DMS114 treated with DMSO at 0.1 percent for 48 hours (cell line): ENCODE measurements around the gene UTP11.

Experiments
- DNase-seq: peaks from one replicate; lab custom pipeline; 2025; ENCODE audit not compliant: unreplicated experiment; lab: John Stamatoyannopoulos, UW

Gene UTP11

DNA sequence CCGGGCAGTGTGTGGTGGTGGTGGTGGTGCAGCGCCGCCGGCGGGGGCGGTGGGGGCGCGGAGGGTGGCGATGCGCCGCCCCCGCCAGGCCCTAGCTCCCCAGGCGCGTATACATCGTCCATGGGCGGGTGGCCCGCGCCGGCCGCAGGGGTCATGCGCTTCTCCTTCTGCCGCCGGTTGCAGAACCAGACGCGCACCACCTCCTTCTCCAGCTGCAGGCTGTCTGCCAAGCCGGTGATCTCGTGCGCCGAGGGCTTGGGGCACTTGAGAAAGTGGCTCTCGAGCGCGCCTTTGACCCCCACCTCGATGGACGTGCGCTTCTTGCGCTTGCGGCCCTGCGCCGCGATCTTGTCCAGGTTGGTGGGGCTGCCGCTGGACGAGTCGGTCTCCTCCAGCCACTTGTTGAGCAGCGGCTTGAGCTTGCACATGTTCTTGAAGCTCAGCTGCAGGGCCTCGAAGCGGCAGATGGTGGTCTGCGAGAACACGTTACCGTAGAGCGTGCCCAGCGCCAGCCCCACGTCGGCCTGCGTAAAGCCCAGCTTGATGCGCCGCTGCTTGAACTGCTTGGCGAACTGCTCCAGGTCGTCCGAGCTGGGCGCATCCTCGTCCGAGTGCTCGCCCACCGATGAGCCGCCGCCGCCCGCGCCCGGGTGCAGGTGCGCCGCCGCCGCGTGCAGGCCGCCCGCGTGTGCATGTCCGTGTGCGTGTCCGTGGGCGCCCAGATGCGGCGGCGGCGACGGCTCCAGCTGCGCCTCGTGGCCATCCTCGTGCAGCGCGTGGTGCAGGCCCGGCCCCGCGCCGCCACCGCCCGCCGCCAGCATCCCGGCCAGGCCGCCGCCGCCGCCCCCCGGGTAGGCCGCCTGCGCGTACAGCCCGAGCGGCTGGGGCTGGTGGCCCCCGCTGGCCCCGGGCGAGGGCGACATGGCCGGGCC, 33.1 kb downstream of the UTP11 start:
- DNase-seq, result no peak

DNA sequence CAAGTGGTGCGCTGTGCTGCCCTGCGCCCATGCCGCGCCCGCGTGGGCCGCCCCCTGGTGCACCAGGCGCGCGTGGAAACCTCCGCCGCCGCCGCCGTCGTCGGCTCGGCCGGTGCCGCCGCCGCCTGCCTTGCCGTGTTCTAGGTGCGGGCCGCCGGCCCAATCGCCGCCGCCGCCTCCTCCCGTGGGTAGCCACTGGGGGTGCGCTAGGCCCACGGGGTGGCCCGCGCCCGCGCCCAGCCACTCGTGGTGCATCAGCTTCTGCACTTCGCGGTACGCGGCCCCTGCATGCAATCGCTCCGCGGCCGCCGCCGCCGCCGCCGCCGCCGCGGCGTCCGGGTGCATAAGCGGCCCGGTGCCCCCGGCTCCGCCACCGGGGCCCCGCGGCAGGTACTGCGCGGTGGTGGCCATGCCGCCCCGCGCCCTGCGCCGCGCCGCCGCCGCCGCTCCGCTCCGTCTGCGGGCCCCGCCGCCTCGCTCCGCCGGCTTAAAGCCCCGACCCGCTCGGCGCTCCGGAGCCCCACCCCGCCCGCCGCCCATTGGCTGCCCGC, 33.9 kb downstream of the UTP11 start, which contains the start of gene POU3F1:
TSS of gene POU3F1 (minus strand) at position 461 of the 551 bp plus-strand sequence. CDS start at position 411, 50 bp downstream.
- no peak for DNase-seq

DNA sequence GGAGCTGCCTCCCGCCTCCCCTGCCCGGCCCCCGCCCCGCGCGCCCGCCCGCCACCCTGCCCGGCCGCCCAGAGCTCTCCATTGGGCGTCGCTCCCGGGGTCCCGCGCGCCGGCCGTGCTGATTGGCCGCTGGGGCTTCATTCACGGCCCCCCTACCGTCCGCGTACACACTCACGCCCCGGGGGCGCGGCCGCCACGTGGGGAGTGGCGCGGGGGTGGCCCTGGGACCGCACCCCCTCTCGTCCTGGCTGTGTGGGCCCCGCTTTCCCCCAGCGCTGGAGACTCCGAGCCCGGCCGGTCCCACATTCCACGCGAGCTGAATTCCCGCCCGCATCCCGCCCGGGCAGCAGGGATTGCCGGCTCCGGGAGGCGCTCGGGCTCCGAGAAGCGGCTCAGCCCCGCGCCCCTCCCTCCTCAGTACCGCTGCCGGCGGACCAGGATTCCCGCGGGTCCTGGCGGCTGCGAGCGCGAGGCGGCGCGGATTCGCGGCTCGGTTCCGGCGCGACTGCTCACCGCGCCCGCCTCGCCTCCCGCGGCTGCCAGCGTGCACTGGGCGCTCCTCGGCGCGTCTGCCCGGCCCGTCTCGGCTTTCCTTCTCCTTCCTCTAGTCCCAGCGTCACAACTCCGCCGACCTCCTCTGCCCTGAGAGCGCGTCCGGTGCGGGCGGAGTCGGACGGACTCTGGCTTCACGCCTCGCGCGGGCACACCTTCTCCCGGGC, 34.5 kb downstream of the UTP11 start:
- DNase-seq, result peak; percentile 77

DNA sequence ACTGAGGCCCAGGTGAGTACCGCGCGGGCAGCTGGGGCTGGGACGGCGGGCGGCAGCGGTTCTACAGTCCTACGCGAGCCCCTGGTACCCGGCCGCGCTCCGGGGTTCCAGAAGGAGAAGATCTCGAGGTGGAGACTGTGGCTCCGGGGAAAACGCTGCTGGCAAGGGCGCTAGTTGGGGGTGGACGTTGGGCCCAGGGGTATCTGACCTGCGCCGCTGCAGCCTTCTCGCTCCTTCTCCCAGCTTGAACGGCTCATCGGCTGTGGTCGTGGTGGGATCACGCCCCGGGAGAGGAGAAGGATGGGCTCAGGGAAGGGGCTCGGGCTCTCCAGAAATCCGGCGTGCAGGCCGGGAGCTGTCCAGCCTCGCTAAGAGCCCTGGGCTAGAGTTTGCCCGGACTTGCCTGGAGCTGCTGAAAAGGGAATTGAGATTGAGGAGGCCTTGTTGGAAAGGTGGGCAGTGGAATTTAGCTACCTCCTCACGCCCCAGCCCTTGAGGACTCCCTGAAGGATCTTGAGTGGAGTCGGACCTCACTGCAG, 35.1 kb downstream of the UTP11 start:
- no peak for DNase-seq

DNA sequence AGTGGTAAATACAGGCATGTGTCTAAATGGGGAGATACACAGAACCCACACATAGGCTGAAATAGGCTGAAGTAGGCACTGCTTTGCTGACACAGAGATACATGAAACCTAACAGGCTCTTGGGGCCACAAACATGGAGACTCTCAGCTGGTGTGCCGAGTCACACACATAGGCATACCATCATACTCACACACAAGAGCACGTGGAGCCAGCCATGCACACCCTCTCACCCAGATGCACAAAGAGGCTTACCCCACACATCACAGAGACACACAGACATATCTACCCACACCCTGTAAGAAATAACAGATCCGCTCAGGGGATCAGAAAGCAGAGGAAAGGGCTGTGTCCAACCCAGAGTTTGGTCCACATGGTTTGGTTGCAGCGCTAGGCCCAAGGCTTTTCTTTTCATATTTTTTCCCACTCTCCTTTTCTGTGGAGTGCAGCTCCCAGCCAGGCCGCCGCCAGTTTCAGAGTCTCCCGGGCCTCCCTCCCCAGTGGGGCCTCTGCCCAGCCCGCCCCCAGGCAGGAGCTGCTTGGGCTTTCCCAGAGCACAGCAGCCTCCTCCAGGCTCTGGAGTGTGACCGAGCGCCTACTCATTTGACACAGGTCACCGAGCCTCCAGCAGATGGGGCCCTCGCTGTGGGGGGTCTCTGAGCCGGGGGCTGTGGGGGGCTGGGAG, 38.0 kb downstream of the UTP11 start:
- no peak for DNase-seq

DNA sequence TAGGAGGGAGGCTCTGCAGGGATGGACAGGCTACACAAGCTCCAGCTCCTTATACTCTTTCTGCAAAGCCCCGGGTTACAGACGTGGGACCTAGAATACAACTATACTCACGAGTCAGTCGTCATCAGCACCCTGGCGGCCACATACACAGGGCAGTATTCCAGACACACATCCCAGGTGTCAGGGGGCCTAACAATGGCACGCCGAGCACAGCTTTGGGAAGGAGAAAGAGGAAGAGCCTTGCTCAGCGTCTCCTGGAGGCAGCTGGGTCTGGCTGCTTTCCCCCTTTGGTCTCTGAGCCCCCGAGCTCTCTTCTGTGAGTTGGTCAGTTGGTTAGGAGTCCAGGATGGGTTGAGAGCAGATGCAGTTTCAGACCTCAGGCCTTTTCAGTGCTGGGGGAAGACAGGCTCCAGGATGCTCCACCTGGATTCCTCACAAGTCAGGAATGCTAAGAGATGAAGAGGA, 38.6 kb downstream of the UTP11 start:
- DNase-seq, result no peak

DNA sequence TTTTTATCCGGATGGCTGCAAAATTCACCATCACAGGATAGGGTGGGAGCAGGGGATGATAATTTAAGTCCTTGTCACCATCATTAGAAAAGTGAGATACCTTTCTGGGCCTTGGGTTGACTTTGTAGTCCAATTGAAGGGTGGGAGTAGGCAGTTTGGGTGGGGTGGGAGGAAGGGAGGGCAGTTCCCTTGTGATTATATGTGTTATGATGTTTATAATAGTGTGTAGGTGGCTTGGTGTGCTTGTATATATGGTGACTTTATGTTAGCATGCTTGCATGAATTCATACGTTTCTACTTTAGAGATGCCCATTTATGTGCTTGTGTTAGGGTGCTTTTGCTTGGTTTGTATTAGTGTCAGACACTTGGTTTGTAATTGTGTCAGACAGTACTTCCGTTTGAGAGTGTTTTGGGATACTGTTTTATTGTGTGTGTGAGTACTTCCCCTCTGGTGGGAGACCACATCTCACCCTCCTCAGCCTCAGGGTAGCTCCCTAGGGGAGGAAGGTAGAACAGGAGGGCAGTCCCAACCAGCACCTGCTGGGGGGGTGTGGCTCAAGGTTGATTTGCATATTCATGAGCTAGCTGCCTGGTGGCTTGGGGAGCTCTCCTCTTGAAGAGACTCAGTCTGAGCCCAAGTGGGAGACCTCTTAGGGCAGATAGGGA, 40.3 kb downstream of the UTP11 start:
- no peak for DNase-seq

DNA sequence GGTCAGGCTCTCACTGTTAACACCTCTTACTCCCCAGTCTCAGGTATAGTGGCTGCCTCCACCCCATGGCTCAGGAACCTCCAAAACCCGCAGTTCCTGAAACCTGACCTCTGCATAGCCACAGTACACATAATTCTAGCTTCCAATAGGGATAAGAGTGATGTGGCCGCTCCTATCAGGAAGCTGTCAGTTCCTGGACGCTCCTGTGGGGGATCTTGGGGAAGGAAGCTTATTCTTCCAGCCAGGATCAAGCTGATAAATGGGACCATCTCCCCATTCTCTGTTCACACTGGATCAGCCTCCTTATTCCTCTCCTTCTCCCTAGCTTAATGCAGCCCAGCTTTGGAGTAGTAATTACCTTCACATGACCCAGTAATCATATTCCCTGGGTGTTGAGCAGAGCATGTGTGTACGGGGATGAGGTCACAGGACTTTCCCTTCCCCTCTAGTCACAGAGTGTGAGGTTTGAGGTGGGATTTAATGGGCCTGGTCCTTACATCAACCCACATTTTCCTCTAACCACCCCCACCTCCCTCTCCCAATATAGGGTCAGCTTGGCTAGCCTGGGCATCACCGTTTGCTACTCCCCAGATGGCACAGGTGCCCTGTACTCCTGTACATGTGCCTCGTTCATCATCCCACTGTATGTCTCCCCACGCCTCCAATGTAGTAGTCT, 41.0 kb downstream of the UTP11 start:
- DNase-seq, result no peak

DNA sequence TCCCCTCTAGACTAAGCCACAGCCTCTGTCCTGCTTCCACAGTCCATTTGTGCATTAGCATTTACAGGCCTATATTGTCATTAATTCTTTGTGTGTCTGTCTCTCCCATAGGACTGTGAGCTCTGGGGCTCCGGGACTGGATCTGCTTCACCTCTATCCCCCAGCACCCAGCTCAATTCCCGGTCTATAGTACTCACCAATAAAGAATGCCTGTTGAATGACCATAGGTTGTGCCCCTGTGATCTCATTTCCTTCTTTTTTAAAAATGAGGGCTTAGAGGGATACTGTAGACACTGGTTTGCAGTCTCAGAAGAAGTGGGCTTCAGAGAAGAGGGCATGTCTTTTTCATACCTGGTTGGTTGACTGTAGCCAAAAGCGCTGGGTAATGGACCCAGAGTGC, 42.9 kb downstream of the UTP11 start:
- DNase-seq, result no peak

DNA sequence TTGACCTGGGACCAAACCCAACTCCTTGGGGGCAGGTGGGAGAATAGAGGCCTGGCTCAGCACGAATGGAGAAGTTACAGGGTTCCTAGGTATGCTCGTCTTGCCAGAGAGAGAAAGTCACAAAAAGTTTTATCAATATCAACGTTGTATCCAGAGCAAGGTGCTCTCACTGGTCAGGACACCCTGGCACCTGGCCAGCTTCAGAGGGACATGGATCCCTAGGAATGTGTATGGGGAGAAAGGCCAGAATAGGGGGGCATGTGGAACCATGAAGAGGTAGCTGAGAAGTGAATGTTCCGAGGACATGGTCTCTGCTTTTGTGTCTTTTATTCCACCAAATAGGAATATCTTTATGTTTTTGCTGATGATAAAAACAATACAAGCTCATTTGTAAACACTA, 43.4 kb downstream of the UTP11 start:
- DNase-seq, result no peak

DNA sequence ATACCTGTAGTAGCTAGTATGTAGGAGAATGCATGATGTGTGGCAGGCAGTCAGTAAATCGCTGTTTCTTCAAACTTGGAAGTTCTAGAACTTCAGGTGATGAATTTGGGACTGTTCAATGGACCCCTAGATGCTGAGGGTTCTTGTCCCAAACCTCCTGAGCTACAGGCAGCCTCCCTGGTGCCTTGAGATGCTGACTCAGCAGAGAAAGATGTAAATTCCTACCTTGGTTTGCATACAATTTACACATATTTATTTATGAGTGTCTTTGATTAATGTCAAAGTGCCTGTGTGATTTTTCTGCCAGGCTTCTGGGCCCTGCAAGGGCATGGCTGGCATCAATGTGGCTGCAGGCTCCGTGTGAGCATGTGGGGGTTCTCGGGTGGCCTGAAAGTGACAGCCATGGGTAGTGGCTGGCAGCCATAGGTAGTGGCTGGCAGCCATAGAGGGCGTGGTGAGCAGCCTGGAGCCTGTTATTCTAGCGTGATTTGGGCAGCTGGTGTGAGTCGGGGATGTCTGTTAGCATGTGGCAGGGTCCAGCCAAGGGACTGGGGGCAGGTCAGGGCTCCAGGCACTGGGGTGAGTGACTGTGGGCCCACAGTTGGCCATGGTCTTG, 47.2 kb downstream of the UTP11 start:
- DNase-seq, result no peak

DNA sequence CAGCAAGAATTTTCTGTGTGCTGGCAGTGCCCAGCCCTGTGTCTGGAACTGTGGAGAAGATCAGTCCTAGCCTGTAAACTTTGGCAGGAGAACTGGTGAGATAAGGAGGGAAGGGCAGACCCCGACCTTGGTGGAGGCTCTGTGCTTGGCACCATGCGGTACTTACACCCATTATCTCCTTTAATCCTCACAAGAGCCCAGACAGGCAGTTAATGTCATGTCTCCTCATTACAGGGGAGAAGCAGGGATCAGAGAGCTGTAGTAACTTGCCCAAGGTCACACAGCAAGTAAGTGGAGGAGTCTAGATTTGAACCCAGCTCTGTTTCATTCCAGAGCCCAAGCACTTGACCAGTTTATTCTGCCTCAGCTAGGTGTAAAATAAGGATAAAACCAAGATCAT, 48.0 kb downstream of the UTP11 start:
- DNase-seq, result no peak

DNA sequence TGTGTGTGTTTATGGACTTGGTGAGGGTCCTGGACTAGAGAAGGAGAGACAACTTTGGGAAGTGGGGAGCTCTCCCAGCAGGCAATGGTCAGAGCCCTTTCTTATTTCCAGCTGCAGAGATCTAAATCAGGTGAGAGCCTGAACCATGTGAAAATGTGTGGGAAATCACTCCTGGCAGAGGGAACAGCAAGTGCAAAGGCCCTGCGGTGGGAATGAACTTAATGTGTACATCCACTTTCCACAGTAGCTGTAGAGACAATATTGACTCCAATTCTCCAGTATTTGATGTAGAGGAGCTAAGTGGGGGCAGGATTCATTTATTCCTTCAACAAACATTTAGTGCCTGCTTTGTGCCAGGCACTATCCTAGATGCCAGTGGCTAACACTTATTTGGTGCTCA, 48.8 kb downstream of the UTP11 start:
- DNase-seq, result no peak

DNA sequence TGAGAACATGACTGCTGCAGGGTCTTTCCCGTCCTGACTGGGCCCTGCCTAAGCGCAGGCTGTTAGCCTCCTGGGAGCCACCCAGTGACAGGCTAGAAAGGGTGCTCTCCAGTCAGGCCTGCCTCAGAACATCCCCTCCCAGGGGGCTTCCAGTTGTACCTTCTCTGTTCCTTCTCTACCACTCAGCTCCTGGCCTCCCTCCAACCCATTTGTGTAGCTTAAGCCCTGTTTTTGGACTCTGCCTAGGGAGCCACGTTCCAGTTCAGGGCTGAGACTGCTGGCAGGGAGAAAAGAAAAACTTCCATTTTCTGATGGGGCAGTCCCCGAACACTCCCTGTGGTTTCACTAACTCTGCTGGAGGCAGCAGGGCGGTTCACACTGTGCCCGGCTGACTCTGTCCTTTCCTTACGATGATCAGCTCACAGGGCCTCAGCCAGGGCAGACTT, 49.4 kb downstream of the UTP11 start:
- no peak for DNase-seq

DNA sequence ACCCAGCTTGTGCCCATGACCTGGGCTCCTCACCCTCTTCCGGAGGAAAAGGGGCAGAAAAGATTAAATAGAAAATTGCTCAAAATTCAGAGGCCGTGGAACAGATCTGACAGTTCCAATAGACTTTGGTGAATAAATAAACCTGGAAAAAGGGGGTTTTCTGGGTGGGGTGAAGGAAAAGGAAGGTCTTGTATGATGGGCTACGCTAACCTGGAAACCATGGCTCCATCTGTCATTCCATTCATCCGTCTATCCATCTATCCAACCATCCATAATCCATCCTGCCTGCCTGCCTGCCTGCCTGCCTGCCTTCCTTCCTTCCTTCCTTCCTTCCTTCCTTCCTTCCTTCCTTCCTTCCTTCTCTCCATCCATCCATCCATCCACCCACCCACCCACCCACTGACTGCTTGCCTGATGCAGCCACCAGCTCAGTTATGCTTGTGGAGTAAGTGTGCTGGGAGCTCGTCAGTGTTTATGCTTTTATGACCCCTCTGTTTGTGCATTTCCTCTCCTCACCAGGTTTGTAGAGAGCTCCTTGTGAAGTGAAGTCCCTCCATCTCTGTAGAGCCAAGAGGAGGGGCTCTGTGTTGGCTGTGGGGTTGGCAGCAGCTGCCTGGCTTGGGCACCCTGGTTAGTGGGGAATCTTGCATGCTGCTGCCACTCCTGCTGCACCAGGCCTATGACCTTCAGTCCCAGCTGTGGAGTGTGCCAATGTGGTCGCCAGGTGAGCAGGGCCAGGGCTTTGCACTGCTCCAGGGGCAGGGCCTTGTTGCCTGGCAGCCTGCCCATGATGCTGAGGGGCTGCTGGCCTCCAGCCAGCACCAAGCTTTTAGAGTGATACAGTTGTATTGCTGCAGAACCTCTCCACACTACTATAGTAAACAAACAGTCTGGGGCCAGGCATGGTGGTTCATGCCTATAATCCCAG, 50.1 kb downstream of the UTP11 start:
- DNase-seq, result no peak

DNA sequence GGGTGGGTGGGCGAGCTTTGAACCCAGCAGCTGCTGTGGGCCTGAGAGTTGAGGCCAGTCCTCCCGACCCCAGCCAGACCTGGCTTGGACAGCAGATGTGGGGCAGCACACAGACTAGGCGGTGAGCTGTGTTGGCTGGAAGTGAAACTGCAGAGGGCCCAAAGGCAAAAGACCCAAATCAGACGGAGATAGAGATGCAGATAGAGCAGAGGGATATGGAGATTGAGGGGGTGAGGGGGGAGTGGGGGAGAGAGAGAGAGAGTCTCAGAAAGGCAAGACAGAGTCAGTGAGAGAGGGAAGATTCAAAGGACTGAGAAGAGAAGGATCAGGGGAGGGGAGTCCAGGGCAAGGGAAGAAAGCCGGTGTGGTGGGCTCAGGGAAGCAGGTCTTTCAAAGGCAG, 51.1 kb downstream of the UTP11 start:
- no peak for DNase-seq

DNA sequence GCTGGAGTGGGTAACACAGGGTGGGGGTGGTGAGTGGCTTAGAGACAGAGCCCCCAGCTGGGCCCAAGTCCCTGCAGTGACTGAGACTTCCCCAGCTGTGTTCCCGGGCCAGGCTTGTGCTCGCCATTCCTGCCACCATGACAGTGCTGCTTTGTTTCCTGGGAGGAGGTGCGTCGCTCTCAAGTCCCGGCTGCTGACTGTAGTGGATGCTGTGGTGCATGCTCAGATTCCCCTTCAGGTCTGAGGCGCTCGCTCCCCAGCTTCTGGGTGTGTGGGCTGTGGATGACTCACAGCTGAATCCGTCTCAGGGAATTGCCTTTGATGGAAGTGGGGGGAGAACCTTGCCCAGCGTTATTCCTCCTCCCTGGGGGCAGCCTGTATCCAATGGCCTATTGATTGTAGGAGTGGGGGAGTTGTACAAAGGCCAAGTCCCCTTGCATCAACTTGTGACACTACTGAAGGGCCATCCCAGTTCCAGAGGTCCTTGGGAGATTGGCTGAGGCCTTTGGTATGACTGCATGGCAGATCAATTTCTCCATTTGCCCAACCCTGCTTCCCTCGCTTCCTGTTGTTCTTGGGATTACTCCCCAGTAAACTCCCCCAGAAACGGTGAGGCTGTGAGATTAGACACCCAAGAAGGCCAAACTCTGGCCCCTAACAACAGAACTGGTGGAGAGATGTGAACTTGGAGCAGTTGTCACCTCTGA, 51.8 kb downstream of the UTP11 start:
- no peak for DNase-seq
